ENCODE results near the gene ECE1. TPM values are rescaled to one million over a fixed set of nuclear protein-coding genes. Genes with fewer than 3 reads are reported as not detected.
A peak's percentile ranks its signal among the peaks of the same experiment; 100 is the strongest.
"Not testable (repeated sequence)": the region's sequence is repeated elsewhere in the genome, so short reads cannot be mapped to it uniquely, and the experiment has no call there.

The ECE1 gene
- total RNA-seq, 4 donors from 2014 or later: 74.5 to 146 (median 97.2) TPM

GRCh38 chr1:21285055-21285372 is 5.2 kb downstream of the ECE1 start:
- H3K4me3 ChIP-seq (replicated peaks in 1 of 3): no peak overlapping the region
- H3K36me3 ChIP-seq: no peaks in the 10 kb centered on the region
- intact Hi-C loops (cut with DNase I): no loop called here
- no peak for TF ChIP-seq CTCF (IDR thresholded peaks at IDR 0.05)
- TF ChIP-seq POLR2A (IDR thresholded peaks at IDR 0.05): no peak
- H3K4me1 ChIP-seq: peaks cover 20 to 57% of the 10 kb centered on the region in 2 donors
- peak overlapping the region; percentile 46 to 79 (median 63) for H3K27ac ChIP-seq
- H3K9me3 ChIP-seq: no peaks in the 10 kb centered on the region
- no peaks in the 10 kb centered on the region for H3K27me3 ChIP-seq
- WGBS, 2 donors: 58 to 63% methylated on average over 2 of the region's 2 CpGs
- DNase-seq: no peak

GRCh38 chr1:21284206-21285054 is 5.8 kb downstream of the ECE1 start:
- Histone ChIP-seq H3K9me3 (no peaks in the 10 kb centered on the region), H3K27me3 (no peaks in the 10 kb centered on the region), H3K27ac (peak overlapping the region; percentile 46 to 79 (median 63)), H3K4me1 (peaks cover 18 to 59% of the 10 kb centered on the region in 2 donors), H3K36me3 (no peaks in the 10 kb centered on the region), H3K4me3 (replicated peaks in 1 of 3) (no peak overlapping the region)
- WGBS, 2 donors: 39 to 43% methylated on average over 13 to 16 of the region's 17 CpGs
- peak; percentile 84 to 85 for DNase-seq
- no peak for TF ChIP-seq POLR2A (IDR thresholded peaks at IDR 0.05)
- TF ChIP-seq CTCF (IDR thresholded peaks at IDR 0.05): no peak
- intact Hi-C loops (cut with DNase I): no loop called here

GRCh38 chr1:21283524-21283923 is 6.7 kb downstream of the ECE1 start:
- Histone ChIP-seq H3K27me3 (no peaks in the 10 kb centered on the region), H3K9me3 (no peaks in the 10 kb centered on the region), H3K4me1 (peaks cover 15 to 57% of the 10 kb centered on the region in 2 donors), H3K27ac (peak overlapping the region in 1 of 3 donors; percentile 79), H3K4me3 (replicated peaks in 1 of 3) (no peak overlapping the region), H3K36me3 (no peaks in the 10 kb centered on the region)
- WGBS, 2 donors: 92 to 96% methylated on average over 7 of the region's 7 CpGs
- intact Hi-C loops (cut with DNase I): no loop called here
- TF ChIP-seq CTCF (IDR thresholded peaks at IDR 0.05): no peak
- TF ChIP-seq POLR2A (IDR thresholded peaks at IDR 0.05): no peak
- no peak for DNase-seq

GRCh38 chr1:21282020-21282419 is 8.2 kb downstream of the ECE1 start:
- H3K9me3 ChIP-seq; H3K4me3 ChIP-seq (replicated peaks in 1 of 3); DNase-seq; H3K27me3 ChIP-seq; intact Hi-C loops (cut with DNase I); H3K36me3 ChIP-seq: not testable (repeated sequence)
- Histone ChIP-seq H3K4me1 (peaks cover 26 to 63% of the 10 kb centered on the region in 2 donors), H3K27ac (peak overlapping the region in 2 of 3 donors; percentile 72 to 86)
- WGBS, 2 donors: 91 to 96% methylated on average over 4 of the region's 4 CpGs

- DNase-seq: no peak
- no peaks in the 10 kb centered on the region for H3K36me3 ChIP-seq
- TF ChIP-seq CTCF (IDR thresholded peaks at IDR 0.05) (no peak), POLR2A (IDR thresholded peaks at IDR 0.05) (no peak)
- H3K27ac ChIP-seq: peak overlapping the region; percentile 49 to 86 (median 72)
- no peak overlapping the region for H3K4me3 ChIP-seq (replicated peaks in 1 of 3)
- peaks cover 26 to 72% of the 10 kb centered on the region in 2 donors for H3K4me1 ChIP-seq
- no peaks in the 10 kb centered on the region for H3K27me3 ChIP-seq
- no peaks in the 10 kb centered on the region for H3K9me3 ChIP-seq
- intact Hi-C loops (cut with DNase I): no loop called here
- WGBS, 2 donors: 63 to 82% methylated on average over 4 of the region's 4 CpGs
Observed at GRCh38 chr1:21280482-21280881, 9.8 kb downstream of the ECE1 start.
